ENCODE measurements around the gene RTCA.
"Not testable (repeated sequence)": the region's sequence is repeated elsewhere in the genome, so short reads cannot be mapped to it uniquely, and the experiment has no call there.

DNA sequence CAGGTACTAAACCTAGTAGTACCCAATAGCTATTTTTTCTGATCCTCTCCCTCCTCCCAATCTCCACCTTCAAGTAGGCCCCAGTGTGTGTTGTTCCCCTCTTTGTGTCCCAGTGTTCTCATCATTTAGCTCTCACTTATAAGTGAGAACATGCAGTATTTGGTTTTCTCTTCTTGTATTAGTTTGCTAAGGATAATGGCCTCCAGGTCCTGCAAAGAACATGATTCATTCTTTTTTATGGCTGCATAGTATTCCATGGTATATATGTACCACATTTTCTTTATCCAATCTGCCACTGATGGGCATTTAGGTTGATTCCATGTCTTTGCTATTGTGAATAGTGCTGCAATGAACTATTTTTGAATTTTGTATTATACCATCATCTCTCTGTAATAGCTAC lies 31.0 kb downstream of the RTCA start:
- TF ChIP-seq EZH2phosphoT487 (IDR thresholded peaks at IDR 0.05; ENCODE audit: borderline replicate concordance, low read length): not testable (repeated sequence)
- TF ChIP-seq, protein P1, sequence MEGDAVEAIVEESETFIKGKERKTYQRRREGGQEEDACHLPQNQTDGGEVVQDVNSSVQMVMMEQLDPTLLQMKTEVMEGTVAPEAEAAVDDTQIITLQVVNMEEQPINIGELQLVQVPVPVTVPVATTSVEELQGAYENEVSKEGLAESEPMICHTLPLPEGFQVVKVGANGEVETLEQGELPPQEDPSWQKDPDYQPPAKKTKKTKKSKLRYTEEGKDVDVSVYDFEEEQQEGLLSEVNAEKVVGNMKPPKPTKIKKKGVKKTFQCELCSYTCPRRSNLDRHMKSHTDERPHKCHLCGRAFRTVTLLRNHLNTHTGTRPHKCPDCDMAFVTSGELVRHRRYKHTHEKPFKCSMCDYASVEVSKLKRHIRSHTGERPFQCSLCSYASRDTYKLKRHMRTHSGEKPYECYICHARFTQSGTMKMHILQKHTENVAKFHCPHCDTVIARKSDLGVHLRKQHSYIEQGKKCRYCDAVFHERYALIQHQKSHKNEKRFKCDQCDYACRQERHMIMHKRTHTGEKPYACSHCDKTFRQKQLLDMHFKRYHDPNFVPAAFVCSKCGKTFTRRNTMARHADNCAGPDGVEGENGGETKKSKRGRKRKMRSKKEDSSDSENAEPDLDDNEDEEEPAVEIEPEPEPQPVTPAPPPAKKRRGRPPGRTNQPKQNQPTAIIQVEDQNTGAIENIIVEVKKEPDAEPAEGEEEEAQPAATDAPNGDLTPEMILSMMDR (IDR thresholded peaks at IDR 0.05; ENCODE audit: low read depth, low read length, poor library complexity, severe bottlenecking): not testable (repeated sequence)
